Measurements from ENCODE around the gene ODF2L.

ODF2L gene

GRCh38 chr1:86339906-86340305 is 56.2 kb downstream of the ODF2L start:
- no peak for TF ChIP-seq TOX (CRISPR knock-in tag; IDR thresholded peaks at IDR 0.05; ENCODE audit: borderline replicate concordance)
- TF ChIP-seq CSRNP3 (CRISPR knock-in tag; IDR thresholded peaks at IDR 0.05), result no peak
- TF ChIP-seq PATZ1 (CRISPR knock-in tag; IDR thresholded peaks at IDR 0.05; ENCODE audit: borderline replicate concordance), result no peak
- TF ChIP-seq RARB (CRISPR knock-in tag; IDR thresholded peaks at IDR 0.05), result no peak
- TF ChIP-seq BACH2 (CRISPR knock-in tag; IDR thresholded peaks at IDR 0.05; ENCODE audit: borderline replicate concordance), result no peak
- no peak for TF ChIP-seq ZNF70 (CRISPR knock-in tag; IDR thresholded peaks at IDR 0.05)
- TF ChIP-seq OSR1 (CRISPR knock-in tag; IDR thresholded peaks at IDR 0.05), result no peak
- TF ChIP-seq ZC3H10 (CRISPR knock-in tag; IDR thresholded peaks at IDR 0.05), result no peak
- TF ChIP-seq CSDC2 (CRISPR knock-in tag; IDR thresholded peaks at IDR 0.05), result no peak
- TF ChIP-seq ZNF565 (CRISPR knock-in tag; conservative IDR thresholded peaks at IDR 0.05; ENCODE audit: low read depth), result no peak
- TF ChIP-seq TCF4 (CRISPR knock-in tag; IDR thresholded peaks at IDR 0.05; ENCODE audit: borderline replicate concordance), result no peak
- TF ChIP-seq ARNTL (CRISPR knock-in tag; IDR thresholded peaks at IDR 0.05; ENCODE audit: borderline replicate concordance, low read depth), result no peak
- TF ChIP-seq TSHZ2 (CRISPR knock-in tag; IDR thresholded peaks at IDR 0.05), result no peak
- no peak for TF ChIP-seq ISL1 (CRISPR knock-in tag; IDR thresholded peaks at IDR 0.05)
- ATAC-seq, result no peak

- TF ChIP-seq GLIS3 (CRISPR knock-in tag; IDR thresholded peaks at IDR 0.05), result no peak
- TF ChIP-seq TOX (CRISPR knock-in tag; IDR thresholded peaks at IDR 0.05; ENCODE audit: borderline replicate concordance), result no peak
- no peak for TF ChIP-seq CSDC2 (CRISPR knock-in tag; IDR thresholded peaks at IDR 0.05)
- TF ChIP-seq TSHZ2 (CRISPR knock-in tag; IDR thresholded peaks at IDR 0.05), result no peak
- no peak for TF ChIP-seq PPARA (CRISPR knock-in tag; IDR thresholded peaks at IDR 0.05; ENCODE audit: borderline replicate concordance)
- no peak for TF ChIP-seq ARNTL (CRISPR knock-in tag; IDR thresholded peaks at IDR 0.05; ENCODE audit: borderline replicate concordance, low read depth)
- no peak for TF ChIP-seq CSRNP3 (CRISPR knock-in tag; IDR thresholded peaks at IDR 0.05)
- no peak for TF ChIP-seq ZC3H10 (CRISPR knock-in tag; IDR thresholded peaks at IDR 0.05)
- TF ChIP-seq CREB5 (CRISPR knock-in tag; IDR thresholded peaks at IDR 0.05; ENCODE audit: low read depth), result no peak
- ATAC-seq, result no peak
Measured at GRCh38 chr1:86339014-86339812, 56.9 kb downstream of the ODF2L start.

All from SK-N-SH treated with all-trans-retinoic acid at 6 μM for 48 hours (cell line).